Keratinocyte (primary cell): Measurements from ENCODE around the gene WDR35. TPM values are rescaled to one million over a fixed set of nuclear protein-coding genes. Genes with fewer than 3 reads are reported as not detected.

Experiments
- DNase-seq: peaks from one replicate; pipeline ENCODE4 v3.0.0-alpha.2; 2011; ENCODE audit warnings: low read depth, missing footprints, low spot score
- FAIRE-seq: peaks from 2 replicates; lab custom pipeline; 2011; peaks lifted over from hg19 to GRCh38; lab: Jason Lieb, UNC
- H2AFZ ChIP-seq: 2 replicates; pipeline ENCODE4 v1.6.0; 2012; ENCODE audit warnings: low read length, control low read depth, inconsistent platforms; ENCODE audit not compliant: control insufficient read depth
- H3K27ac ChIP-seq: 2 replicates; pipeline ENCODE4 v1.5.1; 2011; ENCODE audit warnings: low read length; ENCODE audit not compliant: control insufficient read depth, insufficient read depth
- H3K27me3 ChIP-seq: 3 replicates; pipeline ENCODE4 v1.6.0; 2011; ENCODE audit warnings: low read length; ENCODE audit not compliant: control insufficient read depth, insufficient read depth; ENCODE audit errors: extremely low read depth
- H3K36me3 ChIP-seq, 2 experiments: 2 replicates in 1 of 2; 3 replicates in 1 of 2; pipeline ENCODE4 v1.5.1; 2011; ENCODE audit warnings: low read length in 2 of 2, mild to moderate bottlenecking in 1 of 2; ENCODE audit not compliant: control insufficient read depth in 2 of 2, insufficient read depth in 2 of 2; ENCODE audit errors: extremely low read depth in 1 of 2
- H3K4me1 ChIP-seq: 3 replicates; pipeline ENCODE4 v1.5.1; 2011; ENCODE audit warnings: low read length; ENCODE audit not compliant: control insufficient read depth, insufficient read depth; ENCODE audit errors: extremely low read depth
- H3K4me2 ChIP-seq: 3 replicates; pipeline ENCODE4 v1.6.0; 2011; ENCODE audit warnings: low read depth, low read length; ENCODE audit not compliant: control insufficient read depth, insufficient read depth; ENCODE audit errors: extremely low read depth
- H3K4me3 ChIP-seq, 3 experiments: fragments of 200-600 bp in 1 of 3; sonication (generic) in 1 of 3; 2 replicates in 2 of 3; 3 replicates in 1 of 3; pipeline ENCODE4 v1.5.1; 2011 to 2016; ENCODE audit warnings: low read length in 3 of 3, mild to moderate bottlenecking in 3 of 3, control low read depth in 2 of 3, inconsistent platforms in 1 of 3, low read depth in 1 of 3, mixed read lengths in 1 of 3, mixed run types in 1 of 3, moderate library complexity in 1 of 3; ENCODE audit not compliant: control insufficient read depth in 2 of 3, insufficient read depth in 2 of 3; ENCODE audit errors: extremely low read depth in 1 of 3
- H3K79me2 ChIP-seq: 2 replicates; pipeline ENCODE4 v1.6.0; 2012; ENCODE audit warnings: low read length; ENCODE audit not compliant: control insufficient read depth, insufficient read depth
- H3K9ac ChIP-seq: 3 replicates; pipeline ENCODE4 v1.6.0; 2011; ENCODE audit warnings: low read length; ENCODE audit not compliant: control insufficient read depth, insufficient read depth; ENCODE audit errors: extremely low read depth
- H3K9me1 ChIP-seq: 3 replicates; pipeline ENCODE4 v1.6.0; 2011; ENCODE audit warnings: low read length; ENCODE audit not compliant: control insufficient read depth, insufficient read depth; ENCODE audit errors: extremely low read depth
- H3K9me3 ChIP-seq: 2 replicates; pipeline ENCODE4 v1.5.1; 2012; ENCODE audit warnings: low read depth, low read length; ENCODE audit not compliant: control insufficient read depth
- H4K20me1 ChIP-seq: 3 replicates; pipeline ENCODE4 v1.6.0; 2011; ENCODE audit warnings: low read length; ENCODE audit not compliant: control insufficient read depth, insufficient read depth; ENCODE audit errors: extremely low read depth
- CTCF ChIP-seq, 3 experiments: IDR thresholded peaks in 1 of 3; conservative IDR thresholded peaks in 1 of 3; optimal IDR thresholded peaks in 1 of 3; 2 replicates in 2 of 3; 3 replicates in 1 of 3; pipeline versions ENCODE3 to v1.5.1; 2011; ENCODE audit warnings: low read length in 3 of 3, mild to moderate bottlenecking in 3 of 3, moderate library complexity in 2 of 3, control low read depth in 1 of 3, inconsistent platforms in 1 of 3; ENCODE audit not compliant: insufficient read depth in 2 of 3; ENCODE audit errors: extremely low read depth in 1 of 3
- EZH2 ChIP-seq: IDR thresholded peaks from one replicate; pipeline ENCODE4 v1.6.1; 2012; ENCODE audit warnings: inconsistent platforms, mild to moderate bottlenecking, low read length, moderate library complexity
- dilution Hi-C: fragments of 300-500 bp; cut with MboI; formaldehyde crosslinking; loops from one replicate; pipeline ENCODE4 v1.7.0; 2020; ENCODE audit warnings: low sequenced_read_pairs; ENCODE audit not compliant: extremely low pct_ligation_motif_present
- polyA plus RNA-seq, 5 experiments: library from polyadenylated mRNA; depleted of rRNA in 3 of 5; stranded (reverse) in 3 of 5; stranded (forward) in 1 of 5; unstranded in 1 of 5; fragments of >200 nt; gene quantifications; 1 replicate in 1 of 5; 2 replicates in 3 of 5; 3 replicates in 1 of 5; pipeline versions ENCODE4 v1.2.1 to v1.2.3, GENCODE V29; 2011 to 2012; ENCODE audit warnings: missing spikeins in 2 of 5, low read depth in 1 of 5, low replicate concordance in 1 of 5

WDR35 gene
- polyA plus RNA-seq, 1 donor (not counting 4 experiments of a cell fraction or from before 2014, with no cell fraction given): 8.8 TPM

- dilution Hi-C loops: no loop called here
- no peaks in the 10 kb centered on the region for H3K27me3 ChIP-seq
- H3K9me3 ChIP-seq: no peaks in the 10 kb centered on the region
- no peak overlapping the region for H3K4me2 ChIP-seq
- peaks cover 0 to 7% of the 10 kb centered on the region in 2 experiments for H3K36me3 ChIP-seq
- DNase-seq: no peak
- H3K4me1 ChIP-seq: no peaks in the 10 kb centered on the region
- no peak for TF ChIP-seq EZH2
- TF ChIP-seq CTCF (optimal IDR thresholded peaks at IDR 0.05 in 1 of 3, IDR thresholded peaks at IDR 0.05 in 1 of 3, conservative IDR thresholded peaks at IDR 0.05 in 1 of 3; ENCODE audit: extremely low read depth in 1 of 3, insufficient read depth in 2 of 3, low read length in 3 of 3): no peak
- no peak overlapping the region for H3K4me3 ChIP-seq
- H4K20me1 ChIP-seq: no peaks in the 10 kb centered on the region
- no peak overlapping the region for H3K27ac ChIP-seq
- H2AFZ ChIP-seq: no peak overlapping the region
- no peak for FAIRE-seq
- no peaks in the 10 kb centered on the region for H3K79me2 ChIP-seq
- no peak overlapping the region for H3K9ac ChIP-seq
- H3K9me1 ChIP-seq: no peaks in the 10 kb centered on the region
Observed at GRCh38 chr2:20027260-20027677, 37.4 kb upstream of the WDR35 start.

- DNase-seq (no peak), FAIRE-seq (no peak)
- Histone ChIP-seq H3K9ac (no peak overlapping the region), H3K4me3 (no peak overlapping the region), H3K4me1 (no peaks in the 10 kb centered on the region), H3K4me2 (no peak overlapping the region), H3K9me3 (no peaks in the 10 kb centered on the region), H3K79me2 (no peaks in the 10 kb centered on the region), H3K27ac (no peak overlapping the region), H2AFZ (no peak overlapping the region), H3K27me3 (no peaks in the 10 kb centered on the region), H3K9me1 (no peaks in the 10 kb centered on the region), H4K20me1 (no peaks in the 10 kb centered on the region), H3K36me3 (peaks cover 0 to 2% of the 10 kb centered on the region in 2 experiments)
- dilution Hi-C loops: no loop called here
- TF ChIP-seq CTCF (optimal IDR thresholded peaks at IDR 0.05 in 1 of 3, IDR thresholded peaks at IDR 0.05 in 1 of 3, conservative IDR thresholded peaks at IDR 0.05 in 1 of 3; ENCODE audit: extremely low read depth in 1 of 3, insufficient read depth in 2 of 3, low read length in 3 of 3) (no peak), EZH2 (no peak)
Observed at GRCh38 chr2:20025065-20025786, 35.3 kb upstream of the WDR35 start.
